Superior temporal gyrus (tissue), 1 donor: ENCODE results near the gene SRSF9.
"Not testable (repeated sequence)": the region's sequence is repeated elsewhere in the genome, so short reads cannot be mapped to it uniquely, and the experiment has no call there.

Experiments
- DNase-seq: peaks from one replicate; pipeline ENCODE4 v3.0.0-alpha.2; 2016; ENCODE audit errors: extremely low spot score

The SRSF9 gene, protein sequence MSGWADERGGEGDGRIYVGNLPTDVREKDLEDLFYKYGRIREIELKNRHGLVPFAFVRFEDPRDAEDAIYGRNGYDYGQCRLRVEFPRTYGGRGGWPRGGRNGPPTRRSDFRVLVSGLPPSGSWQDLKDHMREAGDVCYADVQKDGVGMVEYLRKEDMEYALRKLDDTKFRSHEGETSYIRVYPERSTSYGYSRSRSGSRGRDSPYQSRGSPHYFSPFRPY

DNA sequence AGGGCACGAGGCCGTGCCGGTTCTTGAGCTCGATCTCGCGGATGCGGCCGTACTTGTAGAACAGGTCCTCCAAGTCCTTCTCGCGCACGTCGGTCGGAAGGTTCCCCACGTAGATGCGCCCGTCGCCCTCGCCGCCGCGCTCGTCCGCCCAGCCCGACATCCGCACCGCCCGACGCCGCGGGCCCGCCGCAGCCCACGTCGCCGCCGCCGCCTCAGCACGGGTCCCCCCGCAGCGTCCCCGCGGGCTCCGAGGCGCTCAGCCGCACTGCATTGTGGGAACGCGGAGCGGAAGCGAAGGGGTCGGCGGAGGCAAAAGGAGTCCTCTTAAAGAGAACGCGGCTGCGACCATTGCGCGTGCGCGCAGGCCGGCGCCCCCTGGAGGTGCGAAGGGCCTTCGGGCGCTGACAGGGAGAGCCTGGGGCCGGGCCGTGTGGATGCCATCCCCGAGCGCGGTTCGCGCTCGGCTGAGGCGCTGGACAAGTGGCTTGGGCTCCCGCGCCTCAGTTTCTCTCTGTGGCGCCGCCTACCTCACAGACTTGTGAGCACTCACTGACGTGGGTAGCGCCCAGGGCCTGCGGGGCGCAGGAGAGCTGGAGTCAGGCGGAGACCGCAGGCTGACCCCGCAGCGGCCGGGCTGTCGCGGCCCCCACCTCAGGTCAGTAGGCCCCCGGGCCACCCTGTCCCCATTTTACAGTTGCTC lies at the start of gene SRSF9:
Gene SRSF9 (minus strand): TSS at position 299 of the 700 bp plus-strand sequence. CDS start 139 bp downstream, at position 160.
- DNase-seq, result peak; percentile 99

DNA sequence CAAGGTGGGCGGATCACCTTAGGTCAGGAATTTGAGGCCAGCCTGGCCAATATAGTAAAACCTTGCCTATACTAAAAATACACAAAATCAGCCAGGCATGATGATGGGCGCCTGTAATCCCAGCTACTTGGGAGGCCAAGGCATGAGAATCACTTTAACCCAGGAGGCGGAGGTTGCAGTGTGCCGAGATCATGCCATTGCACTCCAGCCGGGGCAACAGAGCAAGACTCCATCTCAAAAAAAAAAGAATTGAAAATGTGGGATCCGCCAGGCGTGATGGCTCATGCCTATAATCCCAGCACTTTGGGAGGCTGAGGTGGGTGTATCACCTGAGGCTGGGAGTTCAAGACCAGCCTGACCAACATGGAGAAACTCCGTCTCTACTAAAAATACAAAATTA lies 49.8 kb upstream of the SRSF9 start:
- DNase-seq, result not testable (repeated sequence)

DNA sequence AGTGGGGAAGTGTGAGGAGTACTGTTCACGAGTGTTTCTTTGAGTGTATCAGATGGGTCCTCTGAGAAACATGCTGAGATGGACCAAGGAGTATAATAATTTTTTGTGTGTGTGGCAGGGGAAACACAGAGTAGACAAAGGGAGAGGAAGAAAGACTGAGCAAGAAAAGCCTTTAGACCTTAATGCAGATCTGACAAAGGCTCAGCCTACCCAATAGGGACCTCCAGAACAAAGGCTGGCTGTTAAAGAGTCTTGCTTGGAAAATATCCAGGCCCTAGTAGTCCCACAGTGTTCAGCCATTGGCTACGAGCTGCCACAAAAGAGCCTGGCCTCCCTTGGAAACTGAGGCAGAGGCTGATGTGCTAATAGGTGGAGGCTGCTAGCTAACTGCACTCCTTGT lies 45.9 kb upstream of the SRSF9 start:
- peak; percentile 77 for DNase-seq

DNA sequence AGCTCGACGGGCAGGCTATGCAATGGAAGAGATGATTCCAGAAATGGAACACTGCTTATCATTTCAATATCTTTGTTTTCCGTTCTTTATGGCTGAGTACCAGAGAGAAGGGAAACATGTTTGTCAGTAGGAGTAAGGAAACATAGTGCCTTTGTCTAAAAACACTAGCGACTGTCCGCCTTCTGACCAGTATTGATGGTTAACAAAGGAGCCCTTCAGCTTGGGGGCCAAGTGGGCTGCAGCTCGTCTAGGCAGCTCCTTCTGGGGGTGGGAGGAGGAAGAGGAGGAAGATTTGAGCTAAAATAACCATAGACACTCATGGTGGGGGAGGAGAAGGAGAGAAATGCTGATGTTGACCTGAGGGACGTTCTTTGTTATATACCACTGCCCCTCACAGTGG lies 44.5 kb upstream of the SRSF9 start:
- DNase-seq, result peak; percentile 88

DNA sequence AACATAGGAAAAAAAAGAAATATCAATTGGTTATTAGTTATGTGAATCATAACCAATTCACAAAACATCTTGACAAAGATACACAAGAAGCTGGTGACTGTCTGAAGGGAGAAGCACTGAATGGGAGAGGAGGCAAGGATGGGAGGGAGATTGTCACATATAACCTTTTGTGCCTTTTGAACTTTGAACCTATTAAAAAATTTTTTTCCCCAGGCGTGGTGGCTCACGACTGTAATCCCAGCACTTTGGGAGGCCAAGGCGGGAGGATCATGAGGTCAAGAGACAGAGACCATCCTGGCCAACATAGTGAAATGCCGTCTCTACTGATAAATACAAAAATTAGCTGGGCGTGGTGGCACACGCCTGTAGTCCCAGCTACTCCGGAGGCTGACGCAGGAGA lies 39.0 kb upstream of the SRSF9 start:
- no peak for DNase-seq

DNA sequence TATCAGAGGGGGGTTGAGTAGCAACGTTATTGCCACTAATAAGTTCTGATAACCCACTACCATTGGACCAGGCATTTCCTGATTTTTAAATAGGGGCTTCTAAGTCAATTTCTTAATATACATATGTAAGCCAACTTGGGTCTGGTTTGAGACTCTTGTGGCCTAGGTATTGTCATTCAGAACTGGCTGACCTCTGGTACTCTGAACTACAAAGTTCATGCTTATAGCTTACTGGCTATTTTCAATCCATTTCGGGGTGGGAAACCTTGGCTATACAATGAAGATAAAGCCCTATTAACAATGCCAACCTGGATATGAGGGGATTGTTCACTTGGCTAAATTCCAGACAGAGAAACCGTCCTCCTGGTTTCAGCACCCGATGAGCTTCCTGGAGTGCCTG lies 35.0 kb upstream of the SRSF9 start:
- DNase-seq, result no peak

DNA sequence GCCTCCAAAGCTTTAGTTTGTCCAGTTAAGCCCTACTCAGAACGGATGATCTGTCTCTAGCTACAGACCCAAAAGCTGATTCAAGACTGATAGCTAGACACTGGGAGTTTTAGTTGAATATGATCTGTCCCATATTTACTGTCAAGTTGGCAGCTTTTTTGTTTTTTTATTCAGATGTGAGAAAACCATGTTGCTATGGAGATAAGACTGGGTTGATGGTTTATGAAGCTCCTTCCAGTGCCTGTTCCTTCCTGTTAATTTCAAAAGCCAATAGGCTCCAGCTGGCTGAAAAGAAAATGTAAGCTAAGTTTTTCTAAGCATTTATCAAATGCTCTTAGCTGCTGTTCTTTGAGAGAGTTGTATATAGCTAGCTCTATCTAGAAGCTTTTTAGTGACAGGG lies 31.0 kb upstream of the SRSF9 start:
- peak; percentile 44 for DNase-seq

DNA sequence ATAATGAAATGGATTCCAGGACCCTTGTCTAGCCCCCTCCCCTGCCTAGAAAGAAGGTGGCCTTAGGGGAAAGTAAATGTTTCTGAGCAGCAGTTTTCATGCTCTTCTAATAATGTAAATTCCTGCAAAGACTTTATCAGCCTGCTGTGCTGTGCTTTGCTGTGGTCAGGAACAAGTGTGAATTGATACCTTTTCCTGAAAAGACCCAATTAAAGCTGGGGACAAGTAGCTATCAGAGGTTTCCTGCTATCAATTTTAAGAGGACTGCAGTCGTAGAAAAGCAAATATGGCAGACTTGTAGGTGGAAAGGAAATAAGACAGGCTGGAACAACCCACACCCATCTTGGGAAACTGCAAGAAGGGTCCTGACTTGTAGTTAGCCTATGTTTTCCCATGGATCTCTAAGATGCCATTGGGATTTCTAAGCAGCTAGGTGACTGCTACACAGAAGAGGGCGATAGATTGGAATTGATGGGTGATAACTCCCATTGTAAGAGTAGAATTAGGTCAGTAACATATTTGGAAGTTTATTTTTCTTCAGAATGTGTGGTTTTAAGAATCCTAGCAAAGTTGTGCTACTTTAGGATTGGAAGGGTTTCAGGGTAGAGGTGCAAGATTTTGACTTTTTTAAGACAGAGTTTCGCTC lies 29.4 kb upstream of the SRSF9 start:
- DNase-seq, result no peak

DNA sequence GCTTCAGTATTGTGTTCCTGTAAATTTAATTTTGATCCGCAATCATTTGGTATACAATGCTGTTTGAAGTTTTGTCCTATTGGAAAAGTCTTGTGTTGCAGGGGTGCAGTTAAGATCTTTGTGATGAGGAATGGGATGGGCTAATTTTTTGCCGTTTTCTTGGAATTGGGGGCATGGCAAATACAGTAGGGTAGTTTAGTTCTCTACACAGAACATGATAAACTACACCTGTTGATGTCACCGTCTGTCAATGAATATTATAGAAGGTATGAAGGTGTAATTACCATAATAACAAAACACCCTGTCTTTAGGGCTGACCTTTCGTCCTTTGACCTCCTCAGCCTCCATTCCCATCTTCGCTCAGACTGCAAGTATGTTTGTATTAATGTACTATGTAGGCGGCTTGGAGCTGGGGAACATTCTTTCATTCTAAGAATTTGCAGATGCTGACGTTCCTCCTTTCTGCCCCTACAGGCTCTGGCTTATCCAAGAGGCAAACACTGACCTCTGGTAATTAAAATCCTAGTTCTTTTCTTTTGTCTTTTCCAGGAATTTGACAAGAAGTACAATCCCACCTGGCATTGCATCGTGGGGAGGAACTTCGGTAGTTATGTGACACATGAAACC lies 28.1 kb upstream of the SRSF9 start:
- DNase-seq, result no peak

DNA sequence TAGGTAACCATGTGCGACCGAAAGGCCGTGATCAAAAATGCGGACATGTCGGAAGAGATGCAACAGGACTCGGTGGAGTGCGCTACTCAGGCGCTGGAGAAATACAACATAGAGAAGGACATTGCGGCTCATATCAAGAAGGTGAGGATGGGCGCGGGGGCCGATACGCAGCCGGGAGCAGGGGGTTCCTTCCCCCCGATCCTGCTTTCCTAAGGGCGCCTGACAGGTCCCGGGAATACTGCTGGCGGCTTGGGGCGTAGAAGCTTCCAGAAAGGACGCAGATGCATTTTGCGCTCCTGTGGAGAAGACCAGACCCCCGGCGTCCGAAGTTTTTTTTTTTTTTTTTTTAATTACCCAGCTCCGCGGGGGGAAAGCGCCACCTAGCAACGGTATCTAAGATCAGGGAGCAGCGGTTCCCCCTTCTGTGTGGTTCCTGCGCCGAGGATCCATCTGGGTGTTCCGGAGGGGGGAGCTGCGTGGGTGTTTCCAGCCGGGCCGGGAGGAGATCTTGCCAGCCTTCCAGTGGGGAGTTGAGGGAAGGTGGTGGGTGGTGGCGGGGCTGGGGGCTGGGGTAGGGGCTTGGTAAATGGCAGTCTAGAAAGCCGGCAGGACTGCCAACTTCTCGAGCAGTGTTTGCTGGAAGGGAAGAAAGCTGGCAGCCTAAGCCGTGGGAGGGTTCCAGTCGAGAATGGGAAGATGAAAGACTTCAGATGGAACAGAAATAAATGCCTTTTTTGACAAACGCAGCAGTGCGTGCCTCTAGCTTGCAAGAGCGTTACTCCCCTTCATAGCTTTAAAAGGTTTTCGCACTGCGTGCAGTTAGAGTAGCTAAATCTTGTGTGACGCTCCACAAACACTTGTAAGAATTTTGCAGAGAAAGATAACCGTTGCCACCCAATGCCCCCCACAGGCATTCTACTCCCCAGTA lies 27.1 kb upstream of the SRSF9 start:
- DNase-seq, result peak; percentile 84

DNA sequence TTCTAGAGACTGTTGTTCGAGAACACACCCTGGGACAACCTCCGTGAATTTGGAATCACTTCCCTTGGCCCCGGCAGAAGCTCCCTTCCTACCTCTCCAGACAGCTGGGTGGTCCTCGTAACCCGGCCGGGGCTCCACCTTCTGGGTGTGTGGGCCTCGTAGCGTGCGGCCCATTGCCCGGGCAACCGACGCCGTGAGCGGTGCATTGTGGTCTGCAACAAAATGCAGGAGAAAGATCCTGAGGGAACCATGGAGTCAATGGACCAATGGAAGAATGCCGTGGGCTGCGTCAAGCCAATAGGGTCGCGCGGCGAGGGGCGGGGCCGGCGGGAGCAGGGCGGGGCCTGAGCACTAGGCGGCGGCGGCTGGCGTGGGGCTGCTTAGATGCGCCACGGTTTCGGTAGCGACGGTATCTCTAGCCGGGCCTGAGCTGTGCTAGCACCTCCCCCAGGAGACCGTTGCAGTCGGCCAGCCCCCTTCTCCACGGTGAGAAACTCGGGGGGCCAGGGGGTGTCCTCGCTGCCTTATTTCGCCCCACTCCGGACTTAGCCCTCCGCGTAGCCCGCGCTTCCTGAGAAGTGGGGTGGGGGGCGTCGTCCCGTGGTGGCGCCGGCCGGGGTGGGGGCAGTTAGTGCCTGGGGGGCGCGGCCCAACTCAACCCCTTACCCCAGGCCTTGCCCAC lies 26.3 kb upstream of the SRSF9 start, which contains the start of gene DYNLL1:
Gene DYNLL1 (plus strand): TSS at position 383 of the 682 bp plus-strand sequence. CDS start 309 bp downstream, outside the sequence.
- DNase-seq, result peak; percentile 95

DNA sequence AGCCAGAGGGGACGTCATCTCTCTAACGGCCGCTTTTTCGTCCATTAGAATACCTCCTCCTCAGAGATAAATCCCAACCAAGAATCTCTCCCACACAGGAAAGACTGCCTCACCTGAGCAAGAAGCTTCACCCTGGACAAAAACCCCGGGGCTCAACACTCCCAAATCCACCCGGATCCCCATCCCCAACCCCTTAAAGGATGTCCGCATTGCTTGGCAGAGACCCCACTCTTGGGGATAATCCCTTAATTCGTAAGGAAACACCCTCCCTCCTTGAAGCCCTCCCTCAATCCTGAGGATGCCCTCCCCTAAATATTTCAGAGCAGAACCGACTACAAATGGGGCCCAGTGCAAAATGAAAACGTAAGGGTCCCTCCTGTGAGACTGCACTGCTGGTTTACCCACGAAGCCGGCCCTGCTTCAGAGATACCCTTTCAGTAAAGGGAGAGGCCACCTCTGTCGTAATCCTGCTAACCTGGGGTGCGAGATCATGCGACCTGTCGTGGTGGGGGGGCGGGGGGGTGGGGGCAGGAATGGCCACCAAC lies 25.7 kb upstream of the SRSF9 start:
- no peak for DNase-seq

DNA sequence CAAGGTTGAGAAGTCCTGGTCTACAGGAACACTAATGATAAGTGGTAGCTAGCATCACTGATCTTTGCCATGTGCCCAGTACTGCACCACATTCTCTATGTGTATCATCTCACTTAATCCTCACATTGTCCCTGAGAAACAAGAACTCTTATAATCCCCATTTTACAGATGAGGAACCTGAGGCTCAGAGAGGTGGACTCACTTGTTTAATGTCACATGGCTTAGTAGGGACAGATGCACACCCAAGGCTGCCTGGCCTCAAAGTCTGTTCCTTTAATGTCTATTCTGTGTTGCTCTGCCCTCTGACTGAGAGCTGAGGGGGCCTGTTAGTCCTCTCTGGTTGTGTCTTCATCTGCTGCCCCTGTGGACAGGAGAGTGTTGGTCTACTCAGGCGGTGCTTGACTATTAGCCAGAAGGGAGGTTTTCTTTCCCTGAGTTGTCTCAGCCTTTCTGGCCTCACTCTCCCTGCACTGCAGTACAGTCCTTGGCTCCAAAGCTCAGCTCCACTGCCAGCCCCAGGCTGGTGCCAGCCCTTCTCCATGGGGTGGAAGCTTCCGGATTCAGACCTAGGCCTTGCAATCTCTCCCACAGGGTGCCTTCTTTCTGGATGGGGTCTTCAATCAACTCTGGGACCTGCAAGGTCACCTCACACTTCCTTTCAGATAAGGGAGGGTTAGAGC lies 21.4 kb upstream of the SRSF9 start:
- no peak for DNase-seq

DNA sequence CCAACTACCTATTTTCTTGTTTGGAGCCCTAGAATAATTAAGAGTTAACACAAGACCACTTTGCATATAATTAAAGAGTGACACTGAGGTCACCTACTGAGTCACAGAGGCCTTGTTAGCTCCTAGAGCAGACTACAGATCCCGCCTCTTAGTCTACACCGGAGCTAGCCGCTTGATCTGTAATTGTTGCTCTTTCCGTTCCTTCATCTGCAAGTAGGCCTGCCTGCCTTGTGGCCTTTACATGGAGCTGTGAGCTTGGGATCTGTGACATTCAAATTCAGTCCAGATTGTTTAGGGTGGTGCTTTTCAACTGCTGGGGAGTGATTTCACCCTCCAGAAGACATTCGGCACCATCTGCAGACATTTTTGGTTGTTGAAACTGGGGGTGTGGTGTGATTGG lies 20.8 kb upstream of the SRSF9 start:
- DNase-seq, result no peak

DNA sequence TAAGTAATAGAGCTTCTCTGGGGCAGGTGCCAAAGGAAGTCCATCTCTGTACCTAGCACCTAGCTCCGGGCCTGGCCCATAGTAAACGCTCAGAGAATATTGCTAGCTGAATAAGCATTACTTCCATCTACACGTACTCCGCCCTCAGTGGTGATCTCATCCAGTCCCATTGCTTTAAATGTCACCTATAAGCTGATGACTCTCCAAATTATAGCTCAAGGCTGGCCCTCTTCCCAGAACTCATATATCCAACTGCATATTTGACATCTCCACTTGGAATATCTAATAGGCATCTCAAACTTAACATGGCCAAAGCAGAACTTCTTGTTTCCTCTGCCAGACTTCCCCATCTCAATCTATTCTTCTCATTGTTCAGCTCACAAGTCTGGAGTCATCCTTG lies 19.5 kb upstream of the SRSF9 start:
- DNase-seq, result no peak

DNA sequence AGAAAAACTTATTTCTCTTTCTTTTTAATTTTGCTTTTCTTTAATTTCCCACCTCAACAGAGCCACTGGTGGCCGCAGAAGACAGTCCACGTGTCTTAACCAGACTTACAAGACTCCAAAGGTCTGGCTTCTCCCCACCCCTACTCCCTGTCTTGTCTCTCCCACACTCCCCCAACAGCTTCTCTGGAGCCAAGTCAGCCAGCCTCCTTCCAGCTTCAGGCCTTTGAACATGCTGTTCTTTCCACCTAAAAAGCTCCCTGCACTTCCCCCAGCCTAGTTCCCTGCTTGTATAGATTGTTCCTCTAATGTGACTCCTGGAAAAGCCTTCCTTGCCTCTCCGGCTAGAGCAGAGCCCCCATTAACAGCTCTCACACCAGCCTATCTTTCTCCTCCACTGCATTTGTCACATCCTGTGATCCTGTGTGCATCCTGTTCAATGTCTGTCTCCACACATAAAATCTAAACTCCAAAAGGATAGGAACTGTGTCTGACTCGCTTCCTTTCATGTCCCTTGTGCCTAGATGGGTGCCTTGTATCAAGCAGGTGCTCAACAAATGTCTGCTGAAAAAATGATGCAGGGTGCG lies 18.6 kb upstream of the SRSF9 start:
- DNase-seq, result no peak

DNA sequence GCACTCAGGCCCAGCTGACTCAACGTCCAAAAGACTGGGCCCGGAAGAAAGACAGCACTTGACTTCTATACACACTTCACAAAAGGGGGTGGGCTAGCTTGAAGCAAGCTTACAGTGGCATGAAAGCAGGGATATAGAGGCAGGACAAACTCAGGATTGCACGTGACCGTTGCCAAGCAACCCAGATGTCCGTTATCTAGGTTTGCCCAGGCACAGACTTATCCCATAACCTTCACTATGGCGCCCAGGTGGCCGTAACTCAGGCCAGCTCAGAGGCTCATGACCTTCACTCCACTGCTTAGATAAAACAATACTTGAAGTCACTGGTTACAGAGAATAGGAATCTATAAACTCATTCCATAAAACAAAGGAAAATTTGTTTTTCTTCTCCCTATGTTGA lies 18.0 kb upstream of the SRSF9 start:
- DNase-seq, result not testable (repeated sequence)

DNA sequence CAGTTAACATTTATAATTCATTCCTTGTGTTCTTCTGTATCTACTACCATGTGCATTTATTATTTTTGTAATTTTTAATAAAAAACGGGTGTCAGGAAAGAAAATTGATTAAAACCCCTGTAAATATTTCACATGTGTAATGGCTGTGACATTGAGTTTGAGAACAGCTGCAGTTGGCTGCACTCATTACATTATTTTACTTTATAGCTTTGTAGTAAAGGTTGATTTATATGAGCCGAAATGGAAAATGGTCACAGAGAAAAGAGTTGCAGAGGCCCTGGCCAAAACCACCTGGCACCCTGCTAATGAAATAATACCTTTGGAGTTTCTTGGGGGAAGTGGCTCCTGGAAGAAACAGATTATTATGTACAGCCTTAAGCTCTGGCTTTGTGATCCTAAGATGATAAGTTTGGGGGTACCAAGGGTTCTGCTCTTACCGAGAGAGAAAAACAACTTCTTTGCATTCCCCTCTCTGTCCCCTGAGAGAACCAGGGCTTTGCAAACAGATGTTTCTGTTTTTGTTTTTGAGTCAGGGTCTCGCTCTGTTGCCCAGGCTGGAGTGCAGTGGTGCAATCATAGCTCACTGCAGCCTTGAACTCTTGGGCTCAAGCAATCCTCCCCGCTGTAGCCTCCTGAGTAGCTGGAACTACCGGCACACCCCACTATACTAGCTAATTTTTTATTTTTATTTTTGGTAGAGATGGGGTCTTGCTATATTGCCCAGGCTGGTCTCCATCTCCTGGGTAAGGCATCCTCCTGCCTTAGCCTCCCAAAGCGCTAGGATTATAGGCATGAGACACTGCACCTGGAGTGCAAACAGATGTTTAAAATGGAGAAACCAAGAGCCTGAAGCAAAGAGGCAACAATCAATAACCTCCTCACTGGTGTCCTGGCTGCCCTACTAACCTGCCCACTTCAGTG lies 16.7 kb upstream of the SRSF9 start:
- no peak for DNase-seq
